Measurements from ENCODE around the gene MYBBP1A.

The MYBBP1A gene

DNA sequence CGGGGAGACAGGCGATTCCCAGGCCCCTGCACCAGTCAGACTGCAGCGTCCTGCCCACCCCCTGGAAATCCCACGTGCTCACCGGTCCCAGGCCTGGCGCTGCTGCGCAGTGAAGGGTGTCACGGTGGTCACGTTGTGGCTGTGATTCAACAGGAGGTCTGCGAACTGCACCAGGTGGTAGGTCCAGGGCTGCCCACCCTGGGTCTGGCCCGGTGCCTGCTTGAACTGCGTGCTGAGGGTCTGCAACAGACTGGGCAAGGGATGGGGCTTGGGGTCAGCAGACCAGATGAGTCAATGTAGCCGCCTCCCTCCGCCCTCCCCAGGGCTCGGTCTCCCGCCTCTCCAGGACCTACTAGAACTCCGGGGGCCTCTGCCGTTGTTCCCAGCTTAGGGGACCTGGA lies 7.1 kb downstream of the MYBBP1A start:
- no peak for DNase-seq (ENCODE audit: low read depth)

DNA sequence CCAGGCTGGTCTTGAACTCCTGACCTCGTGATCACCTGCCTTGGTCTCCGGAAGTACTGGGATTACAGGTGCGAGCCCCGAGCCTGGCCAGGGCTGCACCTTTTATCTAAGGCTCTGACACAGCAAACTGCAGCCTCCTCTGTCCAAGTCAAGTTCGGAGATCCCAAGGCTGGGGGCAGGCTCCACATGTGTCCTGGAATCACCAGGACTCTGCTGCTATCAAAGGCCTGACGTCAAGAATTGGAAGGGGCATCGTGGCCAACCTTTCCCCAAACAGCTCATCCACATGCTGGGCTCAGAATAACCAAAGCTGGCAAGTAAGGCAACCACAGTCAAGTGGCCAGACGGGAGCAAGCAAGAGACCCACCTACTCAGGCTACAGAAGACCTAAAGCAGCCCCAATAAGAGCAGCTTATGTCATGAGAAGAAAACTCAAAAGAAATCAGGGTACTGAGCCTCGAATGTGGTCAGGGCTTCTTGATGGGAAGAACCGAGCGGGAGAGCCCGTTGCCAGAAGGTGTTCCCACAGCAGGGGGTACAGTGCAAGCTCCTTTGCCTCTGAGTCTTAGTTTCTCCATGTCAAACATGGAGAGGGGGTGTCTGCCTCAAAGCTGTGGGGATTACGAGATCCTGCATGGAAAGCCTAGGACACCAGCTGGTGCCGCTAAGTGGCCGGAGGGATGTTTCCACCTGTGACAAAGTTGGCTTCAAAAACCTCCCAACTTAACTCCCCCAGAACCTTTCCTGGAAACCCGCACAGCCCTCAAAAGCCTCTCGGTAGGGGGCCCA lies 7.9 kb downstream of the MYBBP1A start:
- DNase-seq (ENCODE audit: low read depth): no peak

DNA sequence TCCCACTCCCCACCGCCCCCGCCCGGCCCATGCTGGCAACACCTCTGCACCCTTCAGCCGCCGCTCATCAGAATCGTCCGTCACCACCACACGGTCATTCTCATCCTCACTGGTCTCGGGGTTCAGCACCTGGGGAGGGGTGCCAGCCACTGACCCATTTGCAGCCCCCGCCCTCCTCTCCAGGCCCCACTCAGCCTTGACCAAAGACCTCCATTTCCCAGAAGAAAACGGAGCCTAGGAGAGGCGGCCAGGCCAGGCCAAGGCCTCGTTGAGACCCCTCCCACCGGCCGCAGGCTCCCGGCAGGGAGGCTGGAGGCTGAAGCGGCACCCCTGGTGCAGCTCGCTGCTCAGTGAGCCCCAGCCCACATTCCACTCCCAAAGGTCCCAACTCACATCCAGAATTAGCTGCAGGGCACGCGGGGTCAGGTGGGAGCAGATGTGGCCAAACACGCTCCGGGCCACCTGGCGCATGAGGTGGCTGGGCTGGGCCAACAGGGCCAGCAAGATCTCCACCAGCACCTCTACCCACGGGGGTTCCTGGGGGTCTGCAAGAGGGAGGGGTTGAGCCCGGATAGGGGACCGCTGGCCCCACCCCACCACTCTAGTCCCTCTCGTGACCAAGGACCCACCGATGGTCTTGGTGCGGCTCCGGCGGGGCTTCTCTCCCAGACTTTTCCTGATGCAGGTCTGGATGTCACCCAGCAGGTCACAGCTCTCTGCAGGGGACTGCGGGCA lies 9.8 kb downstream of the MYBBP1A start:
- DNase-seq (ENCODE audit: low read depth): no peak

DNA sequence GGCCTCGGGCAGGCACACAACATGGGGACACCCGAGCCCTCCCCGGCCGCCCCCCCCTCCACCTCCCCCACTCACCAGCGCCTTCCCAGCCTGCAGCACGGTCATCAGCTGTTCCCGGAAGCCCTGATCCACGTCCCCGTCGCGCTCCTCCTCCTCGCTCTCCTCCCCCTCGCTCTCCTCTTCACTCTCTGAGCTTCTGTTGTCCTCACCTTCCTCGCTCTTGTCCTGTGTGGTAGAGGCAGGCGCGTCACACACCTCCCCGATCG lies 10.3 kb downstream of the MYBBP1A start:
- no peak for DNase-seq (ENCODE audit: low read depth)

DNA sequence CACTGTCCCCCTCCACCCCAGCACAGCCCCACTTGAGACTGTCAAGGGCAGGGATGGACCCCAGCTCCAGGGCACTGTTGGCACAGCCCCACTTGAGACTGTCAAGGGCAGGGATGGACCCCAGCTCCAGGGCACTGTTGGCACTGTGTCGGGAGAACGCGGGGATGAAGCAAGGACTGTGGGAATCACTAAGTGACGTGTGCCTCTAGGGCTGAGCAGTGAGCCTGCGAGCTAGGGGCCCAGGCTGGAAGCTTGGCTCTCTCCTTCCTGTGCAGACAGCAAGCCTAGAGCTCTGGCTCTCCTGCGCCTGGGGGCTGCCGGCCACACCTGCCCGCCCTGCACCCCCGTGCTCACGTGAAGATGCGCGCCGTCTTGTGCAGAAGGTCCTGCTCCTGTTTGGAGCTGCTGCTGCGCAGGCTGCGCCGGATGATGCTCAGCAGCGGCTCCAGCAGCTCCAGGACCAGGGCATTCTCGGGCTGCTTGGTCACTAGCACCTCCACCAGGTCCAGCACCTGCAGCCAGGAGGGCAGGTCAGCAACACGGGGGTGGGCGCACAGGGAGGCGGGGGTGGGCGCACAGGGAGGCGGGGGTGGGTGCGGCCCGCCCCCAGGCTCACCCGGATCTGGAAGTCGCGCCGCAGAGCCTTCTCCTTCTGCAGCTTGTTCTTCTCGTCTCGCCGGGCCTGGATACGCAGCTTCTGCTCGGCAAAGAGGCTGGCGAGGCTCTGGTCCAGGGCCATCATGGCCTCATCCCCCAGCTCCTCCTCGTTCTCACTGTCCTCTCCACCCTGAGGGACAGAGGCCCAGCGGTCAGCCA lies 10.8 kb downstream of the MYBBP1A start:
- no peak for DNase-seq (ENCODE audit: low read depth)

DNA sequence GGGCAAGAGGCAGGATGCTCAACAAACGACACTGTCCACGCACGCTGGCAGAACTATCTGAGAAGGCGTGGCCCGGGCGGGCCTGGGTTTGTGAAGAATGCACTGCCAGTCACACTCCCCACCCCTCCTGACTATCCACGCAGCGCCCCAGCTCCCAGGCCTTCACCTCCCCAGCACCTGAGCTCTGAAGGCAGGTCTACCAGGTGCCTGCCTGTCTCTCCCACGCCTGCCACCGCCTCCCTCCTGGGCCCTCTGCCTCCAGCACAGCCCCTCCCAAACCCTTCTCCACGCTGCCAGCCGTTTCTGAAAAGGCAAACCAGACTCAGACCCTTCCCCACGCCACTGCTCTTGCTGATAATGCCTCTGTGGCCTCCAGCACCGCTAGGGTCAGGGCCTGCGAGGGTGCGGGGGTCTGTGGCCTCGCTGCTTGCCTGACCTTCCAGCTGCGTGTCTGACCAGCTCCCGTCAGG lies 11.6 kb downstream of the MYBBP1A start:
- DNase-seq (ENCODE audit: low read depth): no peak

DNA sequence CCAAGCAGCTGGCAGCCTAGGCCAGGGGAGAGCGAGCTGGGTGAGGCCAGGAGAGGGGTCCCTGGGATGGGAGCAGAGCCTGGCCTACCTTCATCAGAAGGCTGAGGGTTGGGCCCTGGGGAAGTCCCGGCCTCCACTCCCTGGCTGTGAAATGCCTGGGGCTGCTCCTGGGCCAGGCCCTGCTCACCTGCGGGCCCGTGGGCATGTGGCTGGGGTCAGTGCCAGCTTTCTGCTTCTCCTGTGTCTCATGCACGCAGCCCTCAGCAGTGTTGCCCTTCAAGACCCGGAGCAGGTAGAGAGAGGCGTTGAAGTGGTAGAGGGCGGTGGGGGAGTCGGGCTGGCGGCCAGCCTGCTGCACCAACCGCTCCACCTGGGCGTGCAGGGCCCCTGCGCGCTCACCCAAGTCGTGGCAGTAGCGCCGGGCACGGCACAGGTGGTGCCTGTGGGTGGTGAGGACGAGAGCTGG lies 12.4 kb downstream of the MYBBP1A start:
- DNase-seq (ENCODE audit: low read depth): no peak

DNA sequence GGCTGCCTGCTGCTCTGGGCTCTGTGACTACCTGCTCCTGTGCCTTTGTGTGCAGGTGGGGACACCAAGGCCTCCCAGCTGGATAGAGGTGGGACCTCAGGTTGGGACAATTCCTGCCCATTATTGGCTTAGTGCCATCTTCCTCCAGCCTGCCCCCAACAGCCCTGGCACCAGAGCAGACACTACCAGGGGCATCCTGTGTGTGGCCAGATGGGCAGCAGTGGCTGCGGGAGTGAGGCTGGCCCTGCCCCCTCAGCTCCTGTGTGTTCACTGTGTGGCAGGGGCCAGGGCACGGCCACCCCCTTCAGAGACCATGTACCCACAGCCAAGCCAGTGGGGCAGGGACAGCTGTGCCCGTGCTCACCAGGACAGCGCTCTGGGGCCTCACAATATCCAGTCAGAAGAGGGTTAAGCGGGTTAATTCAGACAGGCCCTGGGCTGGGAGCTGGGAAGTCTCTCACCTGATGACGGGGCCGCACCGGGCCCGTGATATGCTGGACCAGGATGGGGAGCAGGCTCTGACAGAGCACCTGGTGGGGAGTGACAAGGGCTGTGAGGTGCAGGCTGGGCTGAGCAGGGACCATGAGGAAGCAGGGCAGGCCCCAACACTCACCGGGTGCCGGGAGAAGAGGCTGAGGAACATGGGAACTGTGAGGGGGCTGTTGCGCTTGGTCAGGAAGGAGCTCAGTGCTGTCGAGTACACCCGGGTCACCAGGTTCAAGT lies 13.0 kb downstream of the MYBBP1A start:
- DNase-seq (ENCODE audit: low read depth): no peak

DNA sequence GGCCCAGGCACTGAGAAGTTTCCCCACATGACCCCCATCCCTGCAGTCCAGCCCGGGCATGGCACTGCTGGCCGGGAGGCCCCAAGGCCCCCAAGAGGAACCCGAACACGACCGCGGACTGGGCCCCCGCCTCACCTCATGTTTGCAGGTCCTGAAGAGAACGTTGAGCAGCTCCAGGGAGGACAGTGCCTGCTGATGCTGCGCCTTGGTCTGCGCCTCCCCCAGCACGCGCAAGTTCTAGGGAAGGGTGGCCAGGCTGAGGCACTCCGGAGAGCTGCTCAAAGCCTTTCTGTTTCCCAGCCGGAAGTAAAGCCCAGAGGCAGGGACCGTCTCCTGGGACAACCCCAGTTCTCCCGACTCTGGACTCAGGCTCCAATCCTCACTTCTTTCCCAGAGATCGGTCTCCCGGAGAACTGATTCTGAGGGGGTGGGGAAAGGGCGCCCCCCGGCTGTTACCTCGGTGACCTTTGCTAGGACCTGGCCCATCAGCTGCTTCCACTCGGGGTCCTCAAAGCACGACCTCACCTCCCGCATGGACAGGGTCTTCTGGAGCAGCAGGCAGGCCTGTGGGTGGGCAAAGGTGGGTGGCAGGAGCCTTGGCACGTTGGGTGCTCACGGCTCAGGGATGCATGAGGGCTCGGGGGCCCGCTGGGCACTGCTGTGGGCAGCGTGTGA lies 13.7 kb downstream of the MYBBP1A start:
- no peak for DNase-seq (ENCODE audit: low read depth)

DNA sequence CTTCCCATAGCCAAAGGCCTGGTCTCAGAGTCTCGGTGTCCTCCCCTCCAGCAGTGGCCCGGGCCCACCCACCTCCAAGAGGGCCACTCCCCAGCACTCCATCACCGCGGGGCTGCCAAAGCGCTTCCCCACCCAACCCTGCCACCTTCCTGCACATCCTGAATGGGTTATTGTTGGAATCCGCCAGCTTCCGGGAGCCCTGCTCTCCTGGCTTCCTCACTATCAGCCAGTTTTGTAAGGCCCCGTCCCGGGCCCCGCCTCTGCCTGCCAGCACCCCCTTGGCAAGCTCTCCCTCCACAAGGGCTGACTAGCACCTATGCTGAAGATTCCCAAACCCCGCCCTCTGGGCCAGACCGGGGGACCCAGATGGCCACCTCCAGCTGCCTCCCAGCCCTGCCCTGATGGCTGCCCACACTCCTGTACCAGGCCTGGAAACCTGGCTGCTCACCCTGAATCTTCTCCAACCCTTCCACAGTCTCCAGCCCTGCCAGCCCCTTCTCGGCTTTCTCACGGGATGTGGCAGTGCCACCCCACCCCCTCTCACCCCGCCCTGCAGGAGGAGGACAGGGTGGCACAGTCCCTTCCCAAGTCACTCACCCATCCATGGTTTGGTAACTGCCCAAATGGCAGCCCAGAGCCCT lies 14.4 kb downstream of the MYBBP1A start:
- DNase-seq (ENCODE audit: low read depth): no peak

DNA sequence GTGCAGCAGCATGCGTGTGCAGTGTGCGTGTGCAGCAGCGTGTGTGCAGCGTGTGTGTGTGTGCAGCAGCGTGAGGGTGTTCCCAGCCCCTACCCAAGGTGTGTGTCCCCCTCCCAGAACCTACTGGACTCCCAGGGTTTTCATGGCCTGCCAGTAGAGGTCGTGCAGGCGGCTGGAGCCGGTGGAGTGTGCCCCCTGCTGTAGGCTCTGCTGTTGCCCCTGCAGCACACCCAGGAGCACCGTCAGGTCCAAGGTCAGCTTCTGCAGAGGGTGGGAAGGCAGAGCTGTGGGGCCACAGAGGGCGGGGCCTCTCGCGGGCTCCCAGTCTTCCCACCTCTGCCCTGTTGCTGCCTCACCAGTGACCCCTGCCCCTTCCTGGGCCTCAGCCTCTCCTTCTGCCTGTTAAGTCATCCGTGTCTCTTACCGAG lies 14.9 kb downstream of the MYBBP1A start:
- no peak for DNase-seq (ENCODE audit: low read depth)

DNA sequence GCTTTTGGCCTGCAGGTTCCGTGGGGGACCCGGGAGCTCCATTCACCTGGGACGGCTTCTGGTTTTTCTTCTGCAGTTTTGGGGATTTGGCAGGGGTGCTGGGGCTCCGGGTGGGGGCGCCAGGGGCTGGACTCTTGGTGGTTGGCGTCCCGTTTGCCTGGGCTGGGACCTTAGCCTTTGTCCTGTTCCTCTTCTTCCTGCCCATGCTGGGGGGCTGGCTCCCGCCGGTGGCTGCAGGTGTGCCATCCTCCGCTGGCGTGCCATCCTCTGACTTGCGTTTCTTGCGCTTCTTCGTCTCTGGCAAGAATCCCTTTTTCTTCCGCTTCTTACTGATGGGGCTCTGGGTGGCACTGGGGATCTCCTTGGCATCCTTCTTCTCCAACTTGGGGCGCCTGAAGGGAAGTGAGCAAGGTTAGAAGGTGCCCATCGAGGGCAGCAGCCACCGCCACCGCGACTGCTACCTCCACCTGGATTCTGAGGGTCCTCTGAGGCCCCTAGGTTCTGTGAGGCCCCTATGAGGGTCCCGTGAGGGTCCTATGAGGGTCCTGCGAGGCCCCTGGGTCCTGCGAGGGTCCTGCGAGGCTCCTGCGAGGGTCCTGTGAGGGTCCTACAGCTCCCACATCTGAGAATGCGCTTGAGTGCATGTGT lies 15.5 kb downstream of the MYBBP1A start:
- no peak for DNase-seq (ENCODE audit: low read depth)

DNA sequence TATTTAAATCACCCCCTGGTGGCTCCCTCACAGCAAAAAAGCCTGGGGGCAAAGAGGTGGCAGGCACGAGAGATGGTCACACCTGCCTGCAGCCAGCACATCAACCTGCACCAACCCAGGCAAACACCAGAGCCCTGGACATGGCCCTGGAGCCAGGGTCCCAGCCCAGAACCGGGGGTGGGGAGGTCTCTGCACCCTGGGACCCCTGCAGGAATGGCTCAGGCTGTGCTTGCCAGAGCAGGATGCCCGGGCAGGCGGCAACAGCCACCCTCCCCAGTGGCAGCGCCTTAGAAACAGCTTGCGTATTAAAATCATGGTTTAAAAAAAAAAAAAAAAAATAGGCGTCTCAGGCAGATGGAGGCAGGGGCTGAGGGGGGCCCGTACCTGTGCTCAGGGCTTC lies 16.2 kb downstream of the MYBBP1A start:
- DNase-seq (ENCODE audit: low read depth): no peak

DNA sequence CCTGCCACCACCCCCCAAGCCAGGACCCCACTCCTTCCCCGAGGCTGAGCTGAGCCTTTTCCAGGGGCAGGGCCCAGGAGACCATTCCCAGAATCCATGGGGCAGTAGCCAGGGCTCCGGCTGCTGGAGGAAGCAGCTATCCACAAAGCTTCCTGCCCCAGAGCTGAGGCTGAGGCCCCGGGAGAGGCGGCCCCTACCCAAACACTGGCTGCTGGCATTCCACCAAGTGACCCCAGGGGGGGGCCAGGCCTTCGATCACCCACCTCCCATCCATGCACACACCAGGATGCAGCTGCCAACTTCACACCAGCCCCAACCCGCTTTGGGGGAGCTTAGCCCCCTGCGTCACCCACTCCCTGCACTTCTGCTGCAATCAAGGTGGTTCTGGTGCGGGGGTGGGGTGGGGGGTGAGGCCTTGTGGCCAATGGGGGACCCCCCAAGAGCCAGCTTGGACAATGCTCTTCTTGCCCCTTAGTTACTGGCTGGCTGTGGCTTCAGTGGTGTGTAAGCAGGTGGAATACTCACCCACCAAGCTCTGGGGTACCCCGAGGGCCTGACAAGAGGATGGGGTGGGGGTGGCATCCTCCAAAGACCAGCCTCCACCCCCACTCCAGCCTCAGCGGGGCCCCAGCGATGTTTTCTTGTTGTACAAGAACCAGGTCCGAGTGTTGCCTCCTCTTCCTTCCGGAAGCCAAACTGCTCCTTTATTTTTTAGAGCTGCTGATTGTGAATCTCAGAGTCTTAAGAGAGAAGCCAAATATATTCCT lies 16.8 kb downstream of the MYBBP1A start:
- no peak for DNase-seq (ENCODE audit: low read depth)

DNA sequence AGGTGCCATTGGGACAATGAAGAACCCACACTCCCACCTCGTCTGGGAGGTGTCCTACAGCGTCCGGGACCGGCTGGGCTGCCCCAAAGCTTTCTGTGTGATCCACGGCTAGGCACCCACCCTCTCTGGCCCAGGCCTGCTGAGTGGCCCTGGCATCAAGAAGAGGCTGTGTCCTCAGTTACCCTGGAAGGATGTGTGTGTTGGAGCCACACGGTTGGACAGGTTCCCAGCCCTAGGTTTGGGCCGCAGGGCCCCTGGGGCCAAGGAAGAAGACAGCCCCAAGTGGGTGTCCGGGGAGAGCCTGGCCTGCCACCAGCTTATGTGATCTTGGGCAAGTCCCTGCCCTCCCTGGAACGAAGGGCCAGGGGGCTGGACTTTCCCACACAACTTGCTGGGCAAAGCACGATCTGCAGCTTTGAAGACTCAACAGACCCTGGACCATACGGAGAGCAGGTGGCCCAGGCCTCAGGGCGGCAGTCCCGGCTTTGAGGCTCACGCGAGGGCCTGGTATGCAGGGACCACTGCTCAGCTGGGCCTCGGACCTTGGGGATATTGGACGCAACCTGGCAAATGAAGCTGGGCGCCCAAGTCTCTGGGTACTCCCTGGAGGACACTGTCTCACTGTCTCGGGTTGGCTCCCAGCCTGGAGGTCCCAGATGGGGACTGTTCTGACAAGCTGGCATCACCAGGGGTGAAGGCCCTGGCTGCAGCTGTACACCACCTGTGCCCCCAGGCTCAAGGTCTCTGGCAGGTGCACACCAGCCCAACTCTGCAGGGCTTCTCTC lies 17.5 kb downstream of the MYBBP1A start:
- DNase-seq (ENCODE audit: low read depth): no peak

DNA sequence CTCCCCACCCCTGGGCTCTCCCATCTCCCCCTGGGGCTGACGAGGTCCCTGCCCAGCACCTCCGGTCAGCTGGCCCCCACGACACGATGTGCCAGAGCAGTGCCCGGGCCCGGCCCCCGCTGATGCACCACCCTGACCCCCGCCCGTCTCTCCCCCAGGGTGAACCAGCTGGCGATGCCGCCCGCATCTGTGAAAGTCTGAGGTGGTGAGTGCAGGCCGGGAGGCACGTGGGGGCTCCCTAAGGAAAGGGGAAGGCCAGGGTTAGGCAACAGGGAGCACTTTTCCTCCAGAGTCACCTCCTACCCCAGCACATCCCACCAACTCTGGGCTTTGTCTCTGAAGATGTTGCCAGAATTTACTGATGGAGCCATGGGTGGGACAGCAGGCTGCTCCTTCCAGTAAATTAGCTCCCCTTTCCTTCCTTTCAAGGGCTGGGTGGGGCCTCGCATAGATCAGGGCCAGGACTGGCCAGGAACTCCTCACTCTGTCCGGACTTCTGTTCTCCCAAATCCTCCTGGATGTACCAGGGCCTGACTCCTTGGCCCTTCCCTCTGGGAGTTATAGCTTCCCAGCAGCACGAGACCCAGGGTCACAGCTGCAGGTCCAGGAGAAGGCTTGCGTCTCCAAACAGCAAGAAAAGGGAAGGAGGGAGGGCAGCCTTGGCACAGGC lies 18.3 kb downstream of the MYBBP1A start:
- DNase-seq (ENCODE audit: low read depth): no peak

DNA sequence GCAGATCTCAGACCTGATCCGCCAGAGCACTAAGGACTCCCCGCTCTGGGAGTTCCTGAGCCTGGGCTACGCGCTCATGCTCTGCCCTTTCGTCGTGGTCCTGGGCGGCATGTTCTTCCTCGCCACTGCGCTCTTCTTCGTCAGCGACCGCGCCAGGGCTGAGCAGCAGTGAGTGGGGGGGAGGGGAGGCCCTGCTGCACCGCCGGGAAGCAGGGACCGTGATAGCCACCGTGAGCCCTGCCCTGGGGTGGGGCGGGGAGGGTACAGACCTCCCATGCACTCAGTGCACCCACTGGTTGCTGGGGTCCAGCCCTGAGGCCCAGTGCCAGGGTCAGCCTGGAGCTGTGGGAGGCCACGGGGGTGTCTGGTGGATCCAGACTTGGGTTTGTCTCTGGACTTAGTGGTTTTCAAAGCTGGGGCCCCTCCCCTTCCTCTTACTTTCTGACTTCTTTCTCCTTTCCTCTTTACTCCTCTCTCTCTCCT lies 18.9 kb downstream of the MYBBP1A start:
- no peak for DNase-seq (ENCODE audit: low read depth)

DNA sequence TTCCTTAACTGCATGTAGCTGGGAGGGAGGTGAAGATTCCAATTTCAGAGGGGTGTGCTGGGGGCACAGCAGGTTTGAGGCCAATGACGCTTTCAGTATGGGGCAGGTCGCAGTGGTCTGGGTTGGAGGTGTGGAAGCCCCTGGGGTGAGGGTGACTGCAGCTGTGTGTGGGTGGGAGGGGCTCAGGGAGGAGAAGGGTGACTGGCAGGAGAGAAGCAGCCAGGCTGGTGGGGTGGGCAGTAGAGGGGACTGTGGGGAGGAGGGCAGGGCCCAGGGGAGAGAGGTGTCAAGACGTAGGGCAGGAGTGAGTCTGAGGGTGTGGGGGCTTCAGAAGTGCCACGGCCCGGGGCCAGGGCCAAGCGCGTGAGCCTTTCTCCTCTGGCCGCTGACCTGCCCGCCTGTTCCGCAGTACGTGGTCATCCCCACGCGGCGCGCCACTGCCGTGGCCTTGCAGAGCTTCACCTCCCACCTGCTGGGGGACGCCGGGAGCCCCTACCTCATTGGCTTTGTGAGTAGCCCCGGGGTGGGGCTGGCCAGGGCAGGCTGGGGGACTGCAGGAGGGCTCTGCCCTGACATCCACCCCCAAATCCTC lies 19.4 kb downstream of the MYBBP1A start:
- DNase-seq (ENCODE audit: low read depth): no peak

All from activated T-cell treated with anti-CD3 and anti-CD28 coated beads for 24 hours (primary cell).